OCI-LY1 (cell line): ENCODE measurements around the gene SRSF7.

ENCODE experiments used
- H2AFZ ChIP-seq: fragments of 200-600 bp; sonication (generic), shearing (Covaris generic); 2 replicates; pipeline ENCODE4 v1.6.0; 2014; ENCODE audit warnings: antibody characterized with exemption, mild to moderate bottlenecking, low read length
- H3F3A ChIP-seq: fragments of 200-600 bp; sonication (generic), shearing (Covaris generic); 2 replicates; pipeline ENCODE4 v1.6.0; 2014; ENCODE audit warnings: mild to moderate bottlenecking, antibody characterized with exemption, low read length, moderate library complexity; ENCODE audit not compliant: insufficient read depth
- H3K27ac ChIP-seq: fragments of 200-600 bp; sonication (generic); 2 replicates; pipeline ENCODE4 v1.5.1; 2014; ENCODE audit warnings: low read length, mixed run types, mild to moderate bottlenecking, low read depth; ENCODE audit not compliant: poor library complexity, severe bottlenecking
- H3K27me3 ChIP-seq: fragments of 200-600 bp; sonication (generic); 2 replicates; pipeline ENCODE4 v1.6.0; 2014; ENCODE audit warnings: antibody characterized with exemption, mild to moderate bottlenecking, low read length, moderate library complexity; ENCODE audit not compliant: insufficient read depth
- H3K36me3 ChIP-seq: fragments of 200-600 bp; sonication (generic); 2 replicates; pipeline ENCODE4 v1.6.1; 2014; ENCODE audit warnings: mild to moderate bottlenecking, antibody characterized with exemption, low read length, moderate library complexity, mixed read lengths; ENCODE audit not compliant: insufficient read depth
- H3K4me1 ChIP-seq: fragments of 200-600 bp; sonication (generic); 2 replicates; pipeline ENCODE4 v1.5.1; 2014; ENCODE audit warnings: mild to moderate bottlenecking, low read length, moderate library complexity; ENCODE audit not compliant: insufficient read depth, severe bottlenecking
- H3K4me2 ChIP-seq: fragments of 200-600 bp; sonication (generic), shearing (Covaris generic); 2 replicates; pipeline ENCODE4 v1.6.1; 2014; ENCODE audit warnings: low read length
- H3K4me3 ChIP-seq: fragments of 200-600 bp; sonication (generic); 2 replicates; pipeline ENCODE4 v1.5.1; 2014; ENCODE audit warnings: low read length, low read depth, mild to moderate bottlenecking, mixed read lengths; ENCODE audit not compliant: poor library complexity, severe bottlenecking
- H3K79me2 ChIP-seq: fragments of 200-600 bp; shearing (Covaris generic); 2 replicates; pipeline ENCODE4 v1.6.1; 2016; ENCODE audit warnings: mixed run types, low read length, mixed read lengths; ENCODE audit not compliant: insufficient read depth
- H3K9ac ChIP-seq: fragments of 200-600 bp; sonication (generic), shearing (Covaris generic); 2 replicates; pipeline ENCODE4 v1.6.1; 2014; ENCODE audit warnings: mild to moderate bottlenecking, low read length, mixed read lengths
- H3K9me2 ChIP-seq: fragments of 200-600 bp; sonication (generic), shearing (Covaris generic); 2 replicates; pipeline ENCODE4 v1.6.1; 2014; ENCODE audit warnings: low read depth, mild to moderate bottlenecking, low read length, mixed read lengths
- H3K9me3 ChIP-seq: fragments of 200-600 bp; shearing (Covaris generic); 2 replicates; pipeline ENCODE4 v1.6.1; 2014; ENCODE audit warnings: low read length, mixed read lengths
- H4K20me1 ChIP-seq: fragments of 200-600 bp; sonication (generic), shearing (Covaris generic); 2 replicates; pipeline ENCODE4 v1.6.0; 2016; ENCODE audit warnings: mild to moderate bottlenecking, low read length; ENCODE audit not compliant: insufficient read depth
- CTCF ChIP-seq: fragments of 200-600 bp; sonication (generic), shearing (Covaris generic); IDR thresholded peaks from 2 replicates; pipeline ENCODE4 v1.5.1; 2017; ENCODE audit warnings: mild to moderate bottlenecking, antibody characterized with exemption, low read length, moderate library complexity, mixed read lengths
- EZH2 ChIP-seq: fragments of 200-600 bp; sonication (generic), shearing (Covaris generic); IDR thresholded peaks from 2 replicates; pipeline ENCODE4 v1.8.0; 2017; ENCODE audit warnings: borderline replicate concordance, mixed run types, mild to moderate bottlenecking, antibody characterized with exemption, low read length, moderate library complexity, mixed read lengths

The SRSF7 gene

GRCh38 chr2:38765551-38765950 lies 14.4 kb upstream of the SRSF7 start:
- H3K9me2 ChIP-seq = no peaks in the 10 kb centered on the region
- no peak for TF ChIP-seq CTCF
- no peaks in the 10 kb centered on the region for H3K9me3 ChIP-seq
- H2AFZ ChIP-seq = no peak overlapping the region
- no peaks in the 10 kb centered on the region for H3F3A ChIP-seq
- no peak overlapping the region for H3K9ac ChIP-seq
- H3K27ac ChIP-seq = no peak overlapping the region
- no peaks in the 10 kb centered on the region for H3K36me3 ChIP-seq
- no peaks in the 10 kb centered on the region for H4K20me1 ChIP-seq
- no peak overlapping the region for H3K4me3 ChIP-seq
- no peaks in the 10 kb centered on the region for H3K27me3 ChIP-seq
- H3K79me2 ChIP-seq = no peaks in the 10 kb centered on the region
- H3K4me2 ChIP-seq = no peak overlapping the region
- no peaks in the 10 kb centered on the region for H3K4me1 ChIP-seq

- H2AFZ ChIP-seq = no peak overlapping the region
- no peaks in the 10 kb centered on the region for H3K9me2 ChIP-seq
- no peak overlapping the region for H3K9ac ChIP-seq
- H3K9me3 ChIP-seq = no peaks in the 10 kb centered on the region
- H4K20me1 ChIP-seq = no peaks in the 10 kb centered on the region
- no peak overlapping the region for H3K4me3 ChIP-seq
- TF ChIP-seq EZH2 = no peak
- no peak for TF ChIP-seq CTCF
- no peaks in the 10 kb centered on the region for H3K36me3 ChIP-seq
- H3F3A ChIP-seq = no peaks in the 10 kb centered on the region
- no peaks in the 10 kb centered on the region for H3K79me2 ChIP-seq
- H3K4me2 ChIP-seq = no peak overlapping the region
- no peaks in the 10 kb centered on the region for H3K27me3 ChIP-seq
- H3K27ac ChIP-seq = no peak overlapping the region
- no peaks in the 10 kb centered on the region for H3K4me1 ChIP-seq
Observed at GRCh38 chr2:38765149-38765548, 14.0 kb upstream of the SRSF7 start.

GRCh38 chr2:38763728-38764127 lies 12.6 kb upstream of the SRSF7 start:
- Histone ChIP-seq H3K27me3 (no peaks in the 10 kb centered on the region), H3K4me1 (no peaks in the 10 kb centered on the region), H3K9me3 (no peaks in the 10 kb centered on the region), H3F3A (no peaks in the 10 kb centered on the region), H3K4me2 (no peak overlapping the region), H4K20me1 (no peaks in the 10 kb centered on the region), H3K9ac (no peak overlapping the region), H3K79me2 (no peaks in the 10 kb centered on the region), H3K9me2 (no peaks in the 10 kb centered on the region), H3K27ac (no peak overlapping the region), H3K4me3 (no peak overlapping the region), H2AFZ (no peak overlapping the region), H3K36me3 (no peaks in the 10 kb centered on the region)
- no peak for TF ChIP-seq EZH2
- TF ChIP-seq CTCF = no peak
